HepG2 (cell line): ENCODE data around the gene LOC128125822.
A peak's percentile ranks its signal among the peaks of the same experiment; 100 is the strongest.

Experiments used
- ATAC-seq: fragments of 200-7000 bp; cut with Tn5 transposase; 3 replicates; pipeline ENCODE4 v1.9.1; 2020; ENCODE audit warnings: mild to moderate bottlenecking, moderate library complexity
- BruUV-seq: library from RNA; stranded (reverse); fragments of 400-500 nt; replicated peaks from 2 replicates; lab custom pipeline; 2021; lab: Mats Ljungman, UMichigan
- CTCF ChIA-PET: fragments of 300-600 bp; formaldehyde crosslinking; extraction: SDS; loops from one replicate; lab custom pipeline; 2021; ENCODE audit warnings: low total read pairs, inconsistent platforms, low intra/inter-chr PET ratio; lab: Yijun Ruan, JAX
- POLR2A ChIA-PET: fragments of 350-600 bp; sonication (Branson Sonifier 250); formaldehyde crosslinking; loops from one replicate; lab custom pipeline; 2020; ENCODE audit warnings: antibody characterized with exemption, inconsistent platforms; lab: Yijun Ruan, JAX
- DNase-seq: peaks from one replicate; pipeline ENCODE4 v3.0.0-alpha.2; 2015; ENCODE audit warnings: low spot score
- FAIRE-seq: peaks from 3 replicates; lab custom pipeline; 2011; peaks lifted over from hg19 to GRCh38; lab: Jason Lieb, UNC
- H2AFZ ChIP-seq: one replicate; pipeline ENCODE4 v1.6.1; 2011; ENCODE audit warnings: low read length, inconsistent platforms
- H3K27ac ChIP-seq: fragments of 300-600 bp; 3 replicates; pipeline ENCODE4 v1.8.0; 2011; ENCODE audit warnings: mixed run types, mild to moderate bottlenecking, mixed read lengths, low read length, inconsistent platforms; ENCODE audit not compliant: insufficient read depth; ENCODE audit errors: extremely low read length
- H3K27me3 ChIP-seq, 2 experiments: fragments of 200-600 bp in 1 of 2; 2 replicates in 1 of 2; 3 replicates in 1 of 2; pipeline versions ENCODE4 v1.6.0 to v1.8.0; 2011; ENCODE audit warnings: low read length in 2 of 2, mild to moderate bottlenecking in 2 of 2, moderate library complexity in 2 of 2, inconsistent platforms in 1 of 2; ENCODE audit not compliant: insufficient read depth in 2 of 2, control insufficient read depth in 1 of 2
- H3K36me3 ChIP-seq, 2 experiments: fragments of 200-600 bp in 1 of 2; replicated peaks in 1 of 2; 2 replicates in 1 of 2; 3 replicates in 1 of 2; pipeline versions ENCODE4 v1.5.1 to v1.8.0; 2011; ENCODE audit warnings: low read length in 2 of 2, inconsistent platforms in 1 of 2; ENCODE audit not compliant: insufficient read depth in 2 of 2, control insufficient read depth in 1 of 2
- H3K4me1 ChIP-seq: 2 replicates; pipeline ENCODE4 v1.5.1; 2012; ENCODE audit warnings: low read length, inconsistent platforms; ENCODE audit not compliant: insufficient read depth
- H3K4me2 ChIP-seq: 2 replicates; pipeline ENCODE4 v1.6.0; 2011; ENCODE audit warnings: low read depth, low read length, inconsistent platforms
- H3K4me3 ChIP-seq, 3 experiments: fragments of 200-600 bp in 1 of 3; sonication (generic), shearing (Covaris generic) in 1 of 3; replicated peaks in 1 of 3; 2 replicates each; pipeline ENCODE4 v1.5.1; 2011 to 2016; ENCODE audit warnings: low read length in 3 of 3, inconsistent platforms in 2 of 3, low read depth in 2 of 3, mild to moderate bottlenecking in 2 of 3, control low read depth in 1 of 3, mixed read lengths in 1 of 3; ENCODE audit not compliant: insufficient read depth in 1 of 3
- H3K79me2 ChIP-seq: one replicate; pipeline ENCODE4 v1.6.1; 2011; ENCODE audit warnings: low read length, inconsistent platforms; ENCODE audit not compliant: insufficient read depth
- H3K9ac ChIP-seq: 2 replicates; pipeline ENCODE4 v1.6.0; 2011; ENCODE audit warnings: mild to moderate bottlenecking, low read depth, low read length, inconsistent platforms; ENCODE audit not compliant: insufficient read depth
- H3K9me3 ChIP-seq: 2 replicates; pipeline ENCODE4 v1.5.1; 2012; ENCODE audit warnings: mild to moderate bottlenecking, low read length
- H4K20me1 ChIP-seq: 2 replicates; pipeline ENCODE4 v1.6.0; 2011; ENCODE audit warnings: inconsistent platforms, mild to moderate bottlenecking, low read length, moderate library complexity; ENCODE audit not compliant: insufficient read depth
- AGO1 ChIP-seq: fragments of 200-400 bp; formaldehyde crosslinking; IDR thresholded peaks from 2 replicates; pipeline ENCODE4 v1.6.1; 2017; ENCODE audit warnings: mild to moderate bottlenecking, low read depth, low read length, moderate library complexity; ENCODE audit not compliant: poor library complexity, severe bottlenecking
- AGO2 ChIP-seq: fragments of 200-400 bp; formaldehyde crosslinking; optimal IDR thresholded peaks from 2 replicates; pipeline ENCODE3; 2017; ENCODE audit warnings: mild to moderate bottlenecking, low read depth, low read length, moderate library complexity
- GABPA ChIP-seq, 2 experiments: IDR thresholded peaks; 2 replicates each; pipeline ENCODE4 v1.6.1; 2011 to 2016; ENCODE audit warnings: low read depth in 2 of 2, low read length in 1 of 2, missing biosample characterization in 1 of 2, missing genetic modification characterization in 1 of 2
- HNRNPL ChIP-seq: fragments of 200-400 bp; formaldehyde crosslinking; IDR thresholded peaks from 2 replicates; pipeline ENCODE4 v1.6.1; 2017; ENCODE audit warnings: mild to moderate bottlenecking, low read depth, low read length
- KDM1A ChIP-seq: IDR thresholded peaks from 2 replicates; pipeline ENCODE4 v1.6.1; 2016; ENCODE audit warnings: missing compliant biosample characterization
- POLR2AphosphoS5 ChIP-seq: IDR thresholded peaks from 2 replicates; pipeline ENCODE4 v1.6.1; 2012; ENCODE audit warnings: low read depth, low read length
- POLR2G ChIP-seq: fragments of 200-400 bp; formaldehyde crosslinking; IDR thresholded peaks from 2 replicates; pipeline ENCODE4 v1.6.1; 2018; ENCODE audit warnings: mild to moderate bottlenecking, low read depth, low read length, moderate library complexity
- RBFOX2 ChIP-seq: fragments of 200-400 bp; formaldehyde crosslinking; IDR thresholded peaks from 2 replicates; pipeline ENCODE4 v1.6.1; 2017; ENCODE audit warnings: low read depth, mild to moderate bottlenecking, low read length
- RBM22 ChIP-seq: fragments of 200-400 bp; formaldehyde crosslinking; optimal IDR thresholded peaks from 2 replicates; pipeline ENCODE3; 2017; ENCODE audit warnings: mild to moderate bottlenecking, low read length, moderate library complexity
- SOX13 ChIP-seq, 3 experiments: fragments of 450-650 bp in 1 of 3; sonication (generic) in 1 of 3; formaldehyde crosslinking in 1 of 3; IDR thresholded peaks in 2 of 3; conservative IDR thresholded peaks in 1 of 3; 2 replicates each; pipeline versions ENCODE4 v1.5.0 to v1.6.1; 2016 to 2020; ENCODE audit warnings: antibody characterized with exemption in 1 of 3, mild to moderate bottlenecking in 1 of 3, missing compliant biosample characterization in 1 of 3, missing genetic modification reagents in 1 of 3, moderate library complexity in 1 of 3
- ZNF674 ChIP-seq: sonication (generic); formaldehyde crosslinking; IDR thresholded peaks from 2 replicates; pipeline ENCODE4 v1.5.0; 2020; ENCODE audit warnings: low read depth, mild to moderate bottlenecking, missing genetic modification reagents
- ZNF800 ChIP-seq: sonication (generic); formaldehyde crosslinking; IDR thresholded peaks from 2 replicates; pipeline ENCODE4 v1.4.0; 2020; ENCODE audit warnings: missing genetic modification reagents
- WGBS: methylation state at CpG from one replicate; pipeline ENCODE4 v1.1.6; 2017; ENCODE audit warnings: low lambda C conversion rate; 5-methylcytosine and 5-hydroxymethylcytosine counted together
- in situ Hi-C: cut with HindIII; loops from 2 replicates; pipeline ENCODE4 v1.10.0; 2017; ENCODE audit warnings: low pct_unique_long_range_greater_than_20kb; ENCODE audit not compliant: extremely low pct_ligation_motif_present
- intact Hi-C: fragments of 100-400 bp; cut with micrococcal nuclease; formaldehyde crosslinking; loops from one replicate; pipeline ENCODE4 v1.10.0; 2022; ENCODE audit not compliant: unreplicated experiment

Gene LOC128125822

DNA sequence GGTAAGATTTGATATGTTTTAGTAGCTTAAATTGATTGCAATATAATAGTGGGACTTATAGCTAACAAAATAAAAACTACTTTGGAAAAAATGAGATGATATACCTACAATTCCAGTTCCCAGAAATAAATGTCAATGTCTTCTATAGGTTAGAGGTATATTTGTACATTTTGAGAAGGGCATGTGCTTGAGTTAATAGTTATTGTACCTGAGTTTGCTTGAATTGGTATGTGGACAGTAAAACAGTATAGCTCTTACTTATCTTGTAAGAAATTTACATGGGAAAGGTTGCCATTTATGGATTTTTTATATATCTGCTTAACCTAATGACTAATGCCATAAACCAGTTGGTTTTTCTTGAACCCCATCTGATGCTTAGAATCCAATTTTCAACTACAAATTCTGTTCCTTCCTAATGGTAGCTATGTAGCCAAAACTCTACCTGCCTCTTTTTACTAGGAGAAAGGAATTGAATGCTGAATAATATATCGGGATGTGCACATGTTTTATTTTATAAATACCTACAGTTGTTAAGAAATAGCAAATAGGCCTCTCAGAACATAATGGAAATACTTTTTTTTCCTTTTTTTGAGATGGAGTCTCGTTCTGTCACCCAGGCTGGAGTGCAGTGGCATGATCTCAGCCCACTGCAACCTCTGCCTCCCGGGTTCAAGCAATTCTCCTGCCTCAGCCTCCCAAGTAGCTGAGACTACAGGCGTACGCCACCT lies 4.9 kb downstream of the LOC128125822 start:
- ATAC-seq = no peak
- BruUV-seq = TSS peak; percentile 0

More for the DNA sequence above, 4.9 kb downstream of the LOC128125822 start:
- FAIRE-seq = no peak
- intact Hi-C loops = loop anchor here (5.0 kb wide), 1 partner anchor 185 kb away; no protein-coding TSS in a partner anchor
- no peaks in the 10 kb centered on the region; a peak in 1 of 5 replicates for H3K27me3 ChIP-seq
- H4K20me1 ChIP-seq = peaks cover 80% of the 10 kb centered on the region
- peaks cover 13 to 51% of the 10 kb centered on the region in 2 experiments for H3K36me3 ChIP-seq
- no peak for DNase-seq
- peaks cover 65% of the 10 kb centered on the region for H3K79me2 ChIP-seq
- peak overlapping the region in 2 of 3 experiments; percentile 17 to 78; a peak in 3 of 6 replicates for H3K4me3 ChIP-seq
- peaks cover 24% of the 10 kb centered on the region for H3K4me1 ChIP-seq
- peak overlapping the region; percentile 13 for H3K27ac ChIP-seq
- CTCF ChIA-PET = no interaction called here
- in situ Hi-C loops = no loop called here
- peak overlapping the region; percentile 16; the same call in 1 of the 2 replicates for H3K9ac ChIP-seq
- H2AFZ ChIP-seq = no peak overlapping the region
- peak overlapping the region; percentile 73 for H3K4me2 ChIP-seq
- H3K9me3 ChIP-seq = no peaks in the 10 kb centered on the region
- WGBS = 87% methylated on average over 5 of the region's 5 CpGs
- POLR2A ChIA-PET = interaction anchor here (1.3 to 1.8 kb wide), 2 partner anchors 12 to 54 kb away, joined by 4 to 6 read pairs; no protein-coding TSS in a partner anchor
- TF ChIP-seq AGO2 (peak; percentile 74), RBFOX2 (peak; percentile 78), KDM1A (CRISPR knock-in tag) (no peak), SOX13 (IDR thresholded peaks at IDR 0.05) (no peak), SOX13 (CRISPR knock-in tag; conservative IDR thresholded peaks at IDR 0.05 in 1 of 2, IDR thresholded peaks at IDR 0.05 in 1 of 2) (no peak), POLR2AphosphoS5 (peak; percentile 10; the same call in 1 of the 2 replicates), RBM22 (peak; percentile 58), POLR2G (peak; percentile 46; the same call in 1 of the 2 replicates), ZNF674 (no peak), ZNF800 (CRISPR knock-in tag) (0 out of 2 replicates have a peak, but pooled peaks have one; percentile 6), GABPA (IDR thresholded peaks at IDR 0.05; ENCODE audit: low read depth, low read length) (no peak), GABPA (CRISPR knock-in tag; IDR thresholded peaks at IDR 0.05; ENCODE audit: low read depth) (no peak), HNRNPL (0 out of 2 replicates have a peak, but pooled peaks have one; percentile 21), AGO1 (peak; percentile 92)
